Loucy (cell line): ENCODE results near the gene TELO2.

ENCODE experiments used
- H2AFZ ChIP-seq: fragments of 200-600 bp; sonication (generic); 2 replicates; pipeline ENCODE4 v1.6.0; 2016; ENCODE audit warnings: antibody characterized with exemption, mild to moderate bottlenecking, low read length, moderate library complexity
- H3F3A ChIP-seq: fragments of 200-600 bp; 2 replicates; pipeline ENCODE4 v1.6.0; 2016; ENCODE audit warnings: antibody characterized with exemption, low read depth, mild to moderate bottlenecking
- H3K27me3 ChIP-seq: fragments of 200-600 bp; sonication (generic); 2 replicates; pipeline ENCODE4 v1.6.1; 2014; ENCODE audit warnings: low read length, mild to moderate bottlenecking; ENCODE audit not compliant: insufficient read depth, poor library complexity, severe bottlenecking
- H3K36me3 ChIP-seq: fragments of 200-600 bp; sonication (generic); 2 replicates; pipeline ENCODE4 v1.6.1; 2016; ENCODE audit warnings: low read length; ENCODE audit not compliant: insufficient read depth
- H3K4me1 ChIP-seq: fragments of 200-600 bp; sonication (generic); 2 replicates; pipeline ENCODE4 v1.5.1; 2014; ENCODE audit warnings: low read length, mild to moderate bottlenecking; ENCODE audit not compliant: insufficient read depth, poor library complexity, severe bottlenecking
- H3K4me2 ChIP-seq: fragments of 200-600 bp; sonication (generic); 2 replicates; pipeline ENCODE4 v1.6.0; 2014; ENCODE audit warnings: antibody characterized with exemption, low read length, low read depth, mild to moderate bottlenecking; ENCODE audit not compliant: poor library complexity, severe bottlenecking
- H3K4me3 ChIP-seq: fragments of 200-600 bp; sonication (generic); 2 replicates; pipeline ENCODE4 v1.5.1; 2014; ENCODE audit warnings: low read length, mild to moderate bottlenecking, mixed read lengths; ENCODE audit not compliant: poor library complexity, severe bottlenecking
- H3K79me2 ChIP-seq: fragments of 200-600 bp; sonication (generic); 2 replicates; pipeline ENCODE4 v1.6.1; 2014; ENCODE audit warnings: low read length; ENCODE audit not compliant: insufficient read depth
- H3K9ac ChIP-seq: fragments of 200-600 bp; sonication (generic); 2 replicates; pipeline ENCODE4 v1.6.0; 2014; ENCODE audit warnings: mild to moderate bottlenecking, low read depth, low read length, moderate library complexity; ENCODE audit not compliant: poor library complexity, severe bottlenecking
- H3K9me2 ChIP-seq: fragments of 200-600 bp; sonication (generic); replicated peaks from 2 replicates; pipeline ENCODE4 v1.6.1; 2016; ENCODE audit warnings: low read depth, low read length, mixed read lengths
- H3K9me3 ChIP-seq: fragments of 200-600 bp; sonication (generic); 2 replicates; pipeline ENCODE4 v1.6.1; 2014; ENCODE audit warnings: mild to moderate bottlenecking, antibody characterized with exemption, low read length, low read depth; ENCODE audit not compliant: insufficient read depth
- H4K20me1 ChIP-seq: fragments of 200-600 bp; sonication (generic); 2 replicates; pipeline ENCODE4 v1.6.0; 2014; ENCODE audit warnings: antibody characterized with exemption, low read length, mild to moderate bottlenecking; ENCODE audit not compliant: insufficient read depth, poor library complexity, severe bottlenecking
- CTCF ChIP-seq: fragments of 200-600 bp; sonication (generic); conservative IDR thresholded peaks from 2 replicates; pipeline ENCODE4 v1.5.1; 2014; ENCODE audit warnings: mild to moderate bottlenecking, antibody characterized with exemption, low read length
- EZH2phosphoT487 ChIP-seq: fragments of 200-600 bp; IDR thresholded peaks from 2 replicates; pipeline ENCODE4 v1.6.1; 2018; ENCODE audit warnings: antibody characterized with exemption, mild to moderate bottlenecking, moderate library complexity, borderline replicate concordance

TELO2 gene

GRCh38 chr16:1492923-1493745, at the start of gene TELO2:
Gene TELO2, plus strand, starts transcription at chr16:1493360. Its CDS starts 922 bp downstream, at chr16:1494282.
- H3K79me2 ChIP-seq, result peaks cover 23% of the 10 kb centered on the region
- peak within 1 kb of the TSS; percentile 84 for H3K9ac ChIP-seq
- H3K9me2 ChIP-seq, result no peaks in the 10 kb centered on the region
- H3K4me3 ChIP-seq, result peak within 1 kb of the TSS; percentile 76
- H3K9me3 ChIP-seq, result no peaks in the 10 kb centered on the region
- peaks cover 5% of the 10 kb centered on the region for H3K4me1 ChIP-seq
- peak within 1 kb of the TSS; percentile 94 for H2AFZ ChIP-seq
- no peaks in the 10 kb centered on the region for H4K20me1 ChIP-seq
- H3K27me3 ChIP-seq, result no peaks in the 10 kb centered on the region
- H3F3A ChIP-seq, result no peaks in the 10 kb centered on the region
- H3K36me3 ChIP-seq, result no peaks in the 10 kb centered on the region
- peak within 1 kb of the TSS; percentile 94 for H3K4me2 ChIP-seq
- TF ChIP-seq EZH2phosphoT487 (no peak), CTCF (no peak)

- no peaks in the 10 kb centered on the region for H4K20me1 ChIP-seq
- H3K79me2 ChIP-seq, result no peaks in the 10 kb centered on the region
- H3K36me3 ChIP-seq, result no peaks in the 10 kb centered on the region
- no peaks in the 10 kb centered on the region for H3K9me3 ChIP-seq
- H3K9ac ChIP-seq, result no peak overlapping the region
- H3K4me1 ChIP-seq, result no peaks in the 10 kb centered on the region
- no peaks in the 10 kb centered on the region for H3K27me3 ChIP-seq
- no peak for TF ChIP-seq EZH2phosphoT487
- no peak for TF ChIP-seq CTCF
- no peak overlapping the region for H3K4me2 ChIP-seq
- no peaks in the 10 kb centered on the region for H3K9me2 ChIP-seq
- H2AFZ ChIP-seq, result no peak overlapping the region
- no peak overlapping the region for H3K4me3 ChIP-seq
- H3F3A ChIP-seq, result no peaks in the 10 kb centered on the region
Measured at GRCh38 chr16:1443403-1443973, 49.7 kb upstream of the TELO2 start.

GRCh38 chr16:1443980-1444729, 49.0 kb upstream of the TELO2 start, which contains the start of gene CCDC154:
Gene CCDC154, minus strand, starts transcription at chr16:1444556. Its CDS starts 234 bp downstream, at chr16:1444322.
- Histone ChIP-seq H3K4me2 (no peak within 1 kb of the TSS), H4K20me1 (no peaks in the 10 kb centered on the region), H3K9me2 (no peaks in the 10 kb centered on the region), H3K9me3 (no peaks in the 10 kb centered on the region), H3K4me3 (no peak within 1 kb of the TSS), H3K27me3 (no peaks in the 10 kb centered on the region), H3K9ac (no peak within 1 kb of the TSS), H2AFZ (no peak within 1 kb of the TSS), H3K36me3 (no peaks in the 10 kb centered on the region), H3K4me1 (no peaks in the 10 kb centered on the region), H3F3A (no peaks in the 10 kb centered on the region), H3K79me2 (no peaks in the 10 kb centered on the region)
- TF ChIP-seq EZH2phosphoT487 (no peak), CTCF (no peak)
